H1 (cell line): ENCODE data around the gene SLC66A2. TPM values are rescaled to one million over a fixed set of nuclear protein-coding genes. Genes with fewer than 3 reads are reported as not detected.

Experiments used
- CTCF ChIA-PET: fragments of 300-600 bp; sonication (Branson Sonifier 250); formaldehyde crosslinking; loops from one replicate; lab custom pipeline; 2021; ENCODE audit not compliant: partially characterized antibody; lab: Charles Lee
- POLR2A ChIA-PET: fragments of 300-600 bp; sonication (Branson Sonifier 250); formaldehyde crosslinking; loops from one replicate; lab custom pipeline; 2021; ENCODE audit warnings: inconsistent platforms; ENCODE audit not compliant: partially characterized antibody; lab: Charles Lee
- DNase-seq, 2 experiments: peaks; one replicate each; pipeline versions ENCODE4 v3.0.0 to v3.0.0-alpha.2; 2010 to 2022; ENCODE audit warnings: low spot score in 2 of 2, low read depth in 1 of 2, mixed read lengths in 1 of 2
- FAIRE-seq: peaks from 2 replicates; lab custom pipeline; 2011; peaks lifted over from hg19 to GRCh38; lab: Jason Lieb, UNC
- H2AFZ ChIP-seq: 2 replicates; pipeline ENCODE4 v1.8.1; 2012; ENCODE audit warnings: low read length, inconsistent platforms
- H2AK5ac ChIP-seq: 2 replicates; pipeline ENCODE4 v1.6.1; 2013; ENCODE audit warnings: low read depth, low read length
- H2BK120ac ChIP-seq: replicated peaks from 2 replicates; pipeline ENCODE3; 2013; ENCODE audit warnings: low read depth, low read length, inconsistent platforms
- H2BK12ac ChIP-seq: 2 replicates; pipeline ENCODE4 v1.6.1; 2013; ENCODE audit warnings: low read depth, low read length
- H2BK15ac ChIP-seq: 2 replicates; pipeline ENCODE4 v1.6.1; 2013; ENCODE audit warnings: low read length
- H2BK20ac ChIP-seq: 2 replicates; pipeline ENCODE4 v1.6.1; 2013; ENCODE audit warnings: low read length
- H2BK5ac ChIP-seq: 2 replicates; pipeline ENCODE4 v1.6.1; 2013; ENCODE audit warnings: low read depth, low read length
- H3K14ac ChIP-seq: 2 replicates; pipeline ENCODE4 v1.6.1; 2013; ENCODE audit warnings: inconsistent platforms; ENCODE audit not compliant: insufficient read length
- H3K18ac ChIP-seq: 2 replicates; pipeline ENCODE4 v1.6.1; 2013; ENCODE audit warnings: low read length; ENCODE audit errors: extremely low read depth
- H3K23ac ChIP-seq: 2 replicates; pipeline ENCODE4 v1.6.1; 2013; ENCODE audit warnings: inconsistent platforms; ENCODE audit not compliant: insufficient read length
- H3K23me2 ChIP-seq: 2 replicates; pipeline ENCODE4 v1.6.1; 2013; ENCODE audit warnings: low read depth, low read length
- H3K27ac ChIP-seq: 2 replicates; pipeline ENCODE4 v1.6.1; 2011; ENCODE audit warnings: low read depth, low read length, inconsistent platforms
- H3K27me3 ChIP-seq, 4 experiments: replicated peaks in 1 of 4; 1 replicate in 1 of 4; 2 replicates in 3 of 4; pipeline versions ENCODE4 v1.6.1 to v1.8.1; 2011 to 2013; ENCODE audit warnings: low read length in 3 of 4, mild to moderate bottlenecking in 3 of 4, inconsistent platforms in 2 of 4, mixed read lengths in 2 of 4, moderate library complexity in 1 of 4; ENCODE audit not compliant: control insufficient read depth in 3 of 4, insufficient read depth in 3 of 4; ENCODE audit errors: extremely low read depth in 1 of 4
- H3K36me3 ChIP-seq, 4 experiments: 2 replicates each; pipeline versions ENCODE4 v1.6.1 to v1.8.1; 2011 to 2013; ENCODE audit warnings: mild to moderate bottlenecking in 4 of 4, low read length in 3 of 4, moderate library complexity in 2 of 4, control low read depth in 1 of 4, inconsistent platforms in 1 of 4; ENCODE audit not compliant: insufficient read depth in 4 of 4, control insufficient read depth in 2 of 4
- H3K4ac ChIP-seq: replicated peaks from 2 replicates; pipeline ENCODE3; 2013; ENCODE audit warnings: low read length, low read depth, mixed read lengths, inconsistent platforms; ENCODE audit not compliant: insufficient read length
- H3K4me1 ChIP-seq, 4 experiments: replicated peaks in 1 of 4; 1 replicate in 1 of 4; 2 replicates in 3 of 4; pipeline versions ENCODE4 v1.6.1 to v1.8.1; 2011 to 2013; ENCODE audit warnings: low read length in 3 of 4, inconsistent platforms in 2 of 4, mixed read lengths in 1 of 4; ENCODE audit not compliant: insufficient read depth in 4 of 4, control insufficient read depth in 3 of 4
- H3K4me2 ChIP-seq, 2 experiments: 2 replicates each; pipeline versions ENCODE4 v1.6.1 to v1.8.1; 2011 to 2013; ENCODE audit warnings: low read depth in 2 of 2, low read length in 2 of 2, control low read depth in 1 of 2, inconsistent platforms in 1 of 2, mild to moderate bottlenecking in 1 of 2; ENCODE audit not compliant: insufficient read depth in 1 of 2
- H3K4me3 ChIP-seq, 4 experiments: fragments of 200-600, 300-600 bp in 1 of 4; sonication (generic), shearing (Covaris generic), sonication (Bioruptor Twin) in 1 of 4; 2 replicates each; pipeline versions ENCODE4 v1.5.1 to v1.8.1; 2011 to 2016; ENCODE audit warnings: low read length in 4 of 4, low read depth in 3 of 4, control low read depth in 2 of 4, inconsistent platforms in 2 of 4, mild to moderate bottlenecking in 2 of 4, mixed read lengths in 1 of 4, moderate library complexity in 1 of 4; ENCODE audit not compliant: insufficient read depth in 2 of 4; ENCODE audit errors: extremely low read depth in 1 of 4
- H3K56ac ChIP-seq: replicated peaks from 2 replicates; pipeline ENCODE3; 2013; ENCODE audit warnings: low read depth, mild to moderate bottlenecking, mixed read lengths, low read length, inconsistent platforms; ENCODE audit not compliant: insufficient read length
- H3K79me1 ChIP-seq: 2 replicates; pipeline ENCODE4 v1.6.1; 2013; ENCODE audit warnings: low read depth, low read length, control low read depth
- H3K79me2 ChIP-seq, 2 experiments: 2 replicates each; pipeline versions ENCODE4 v1.6.1 to v1.8.1; 2012 to 2013; ENCODE audit warnings: low read length in 2 of 2, mild to moderate bottlenecking in 2 of 2, inconsistent platforms in 1 of 2; ENCODE audit not compliant: insufficient read depth in 2 of 2, control insufficient read depth in 1 of 2
- H3K9ac ChIP-seq, 4 experiments: replicated peaks in 1 of 4; 1 replicate in 1 of 4; 2 replicates in 3 of 4; pipeline versions ENCODE4 v1.6.1 to v1.8.1; 2011 to 2013; ENCODE audit warnings: low read depth in 3 of 4, low read length in 3 of 4, control low read depth in 2 of 4, mild to moderate bottlenecking in 2 of 4, moderate library complexity in 2 of 4, inconsistent platforms in 1 of 4; ENCODE audit errors: extremely low read depth in 1 of 4
- H3K9me3 ChIP-seq, 2 experiments: 2 replicates each; pipeline versions ENCODE4 v1.6.1 to v1.8.1; 2012 to 2013; ENCODE audit warnings: mild to moderate bottlenecking in 2 of 2, moderate library complexity in 2 of 2, control low read depth in 1 of 2, inconsistent platforms in 1 of 2, low read depth in 1 of 2, low read length in 1 of 2, mixed read lengths in 1 of 2; ENCODE audit not compliant: insufficient read depth in 2 of 2
- H4K20me1 ChIP-seq, 2 experiments: replicated peaks in 1 of 2; 2 replicates each; pipeline versions ENCODE3 to v1.8.1; 2011 to 2013; ENCODE audit warnings: inconsistent platforms in 2 of 2, low read length in 2 of 2, mild to moderate bottlenecking in 1 of 2; ENCODE audit not compliant: insufficient read depth in 2 of 2, control insufficient read depth in 1 of 2
- H4K5ac ChIP-seq: 2 replicates; pipeline ENCODE4 v1.6.1; 2013; ENCODE audit warnings: low read length, low read depth, mixed read lengths, inconsistent platforms; ENCODE audit not compliant: insufficient read length
- H4K8ac ChIP-seq: 2 replicates; pipeline ENCODE4 v1.8.0; 2013; ENCODE audit warnings: mild to moderate bottlenecking, moderate library complexity, low read length, inconsistent platforms; ENCODE audit not compliant: insufficient read depth; ENCODE audit errors: extremely low read depth
- H4K91ac ChIP-seq: replicated peaks from 2 replicates; pipeline ENCODE3; 2013; ENCODE audit warnings: low read length, mixed read lengths, inconsistent platforms; ENCODE audit not compliant: insufficient read length
- EZH2 ChIP-seq: fragments of 200-600 bp; sonication (generic); IDR thresholded peaks from 2 replicates; pipeline ENCODE4 v1.7.1; 2012; ENCODE audit warnings: low read depth, mild to moderate bottlenecking, moderate library complexity, low read length, inconsistent platforms; ENCODE audit not compliant: severe bottlenecking
- POLR2AphosphoS5 ChIP-seq: IDR thresholded peaks from 2 replicates; pipeline ENCODE4 v1.6.1; 2011; ENCODE audit warnings: low read depth, low read length
- RBBP5 ChIP-seq: IDR thresholded peaks from 2 replicates; pipeline ENCODE4 v1.7.1; 2012; ENCODE audit warnings: low read depth, mild to moderate bottlenecking, inconsistent platforms, low read length, moderate library complexity, borderline replicate concordance
- RFX5 ChIP-seq: IDR thresholded peaks from 2 replicates; pipeline ENCODE4 v1.6.1; 2011; ENCODE audit warnings: low read depth, low read length, improper control_type of control experiment, borderline replicate concordance
- TEAD4 ChIP-seq: IDR thresholded peaks from 2 replicates; pipeline ENCODE4 v1.6.1; 2012; ENCODE audit warnings: low read depth, low read length, inconsistent platforms, mixed read lengths
- YY1 ChIP-seq: IDR thresholded peaks from 2 replicates; pipeline ENCODE4 v1.6.1; 2011; ENCODE audit warnings: low read depth, mild to moderate bottlenecking, low read length
- WGBS, 2 experiments: shearing (Covaris generic) in 1 of 2; methylation state at CpG; one replicate each; pipeline versions ENCODE4 v1.1.6 to v1.1.7; 2013 to 2015; ENCODE audit warnings: low lambda C conversion rate in 2 of 2, mixed read lengths in 2 of 2, inconsistent platforms in 1 of 2, low coverage in 1 of 2, missing lambda C conversion rate in 1 of 2; ENCODE audit not compliant: insufficient replicate concordance in 2 of 2, insufficient coverage in 1 of 2, insufficient read length in 1 of 2; ENCODE audit errors: extremely low coverage in 1 of 2, missing lambda C conversion rate in 1 of 2; 5-methylcytosine and 5-hydroxymethylcytosine counted together
- polyA plus RNA-seq, 7 experiments: library from polyadenylated mRNA; depleted of rRNA in 3 of 7; stranded (reverse) in 5 of 7; unstranded in 2 of 7; fragments of >200 nt in 5 of 7; fragments of 200-250 nt in 2 of 7; gene quantifications; 1 replicate in 5 of 7; 2 replicates in 1 of 7; 4 replicates in 1 of 7; pipeline versions ENCODE4 v1.2.1 to v1.2.3, GENCODE V29; 2011 to 2013; ENCODE audit warnings: missing spikeins in 2 of 7, mixed read lengths in 2 of 7
- total RNA-seq: library from RNA; stranded (reverse); fragmentation: NEBNext Ultra II Directional; extraction: Animal tissue kit (Norgen Biotek cat#: 25700); gene quantifications from 2 replicates; pipeline ENCODE4 v1.2.1, GENCODE V29; 2021

Gene SLC66A2
- total and polyA plus RNA-seq, 2 of the 8 experiments (the other 6 are each of a cell fraction or from before 2014, with no cell fraction given), result 15.0 to 18.9 TPM

DNA sequence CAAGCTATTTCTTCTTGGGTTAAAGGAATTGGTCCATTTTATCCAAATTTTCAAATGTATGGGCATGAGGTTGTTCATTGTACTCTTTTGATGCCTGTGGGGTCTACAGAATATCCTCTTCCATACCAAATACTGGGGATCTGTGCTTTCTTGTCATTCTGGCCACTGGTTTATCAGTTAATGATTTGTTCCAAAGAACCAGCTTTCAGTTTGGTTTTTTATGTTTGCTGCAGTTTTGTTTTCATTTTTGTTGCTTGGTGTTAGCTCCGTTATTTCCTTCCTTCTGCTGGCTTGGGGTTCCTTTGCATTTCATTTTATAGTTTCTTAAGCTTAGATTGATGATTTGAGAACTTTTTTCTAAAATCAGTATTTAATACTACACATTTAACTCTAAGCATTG, 45.5 kb downstream of the SLC66A2 start:
- Histone ChIP-seq H3K27ac (no peak overlapping the region), H3K79me2 (no peaks in the 10 kb centered on the region), H3K4me2 (no peak overlapping the region), H3K18ac (no peak overlapping the region), H3K4me3 (no peak overlapping the region), H3K23me2 (peaks cover under 1% of the 10 kb centered on the region; the same call in 1 of the 2 replicates), H3K4me1 (peaks cover 0 to 3% (median 2%) of the 10 kb centered on the region in 4 experiments; a peak in 3 of 7 replicates), H2BK12ac (no peak overlapping the region), H3K36me3 (peaks cover 0 to 15% (median 0%) of the 10 kb centered on the region in 4 experiments; a peak in 3 of 8 replicates), H3K23ac (no peak overlapping the region), H2BK20ac (no peak overlapping the region), H2BK15ac (no peak overlapping the region), H2AK5ac (no peak overlapping the region), H4K20me1 (peaks cover 0 to 1% of the 10 kb centered on the region in 2 experiments), H2BK5ac (no peak overlapping the region), H3K79me1 (0 out of 2 replicates have a peak, but pooled peaks cover 3% of the 10 kb centered on the region), H3K9me3 (peaks cover 0 to 31% of the 10 kb centered on the region in 2 experiments; a peak in 2 of 4 replicates), H3K4ac (no peak overlapping the region), H3K14ac (no peak overlapping the region), H3K9ac (no peak overlapping the region), H4K5ac (no peak overlapping the region), H4K91ac (no peak overlapping the region), H4K8ac (no peak overlapping the region), H3K27me3 (no peaks in the 10 kb centered on the region), H2BK120ac (no peak overlapping the region), H3K56ac (no peak overlapping the region), H2AFZ (no peak overlapping the region)
- no peak for FAIRE-seq
- CTCF ChIA-PET, result interaction anchor here (0.9 to 1.1 kb wide), 2 partner anchors 17 to 38 kb away, joined by 3 read pairs; no protein-coding TSS in a partner anchor
- WGBS, 2 experiments, result 92% methylated on average over 1 of the region's 1 CpG; no CpG with 5 or more reads in 1 of the 2 experiments
- DNase-seq, result no peak
- POLR2A ChIA-PET, result interaction anchor here (1.2 kb wide), 1 partner anchor 47 kb away, joined by 3 read pairs; no protein-coding TSS in a partner anchor
- TF ChIP-seq EZH2, result no peak
- TF ChIP-seq RBBP5, result no peak
- no peak for TF ChIP-seq TEAD4
- TF ChIP-seq YY1, result no peak
- no peak for TF ChIP-seq RFX5
- no peak for TF ChIP-seq POLR2AphosphoS5
